T-cell (primary cell): ENCODE measurements around the gene OSR1. TPM values are rescaled to one million over a fixed set of nuclear protein-coding genes. Genes with fewer than 3 reads are reported as not detected.

Experiments used
- ATAC-seq, 4 experiments: fragments of 200-7000 bp in 3 of 4; fragments of 150-1000 bp in 1 of 4; cut with Tn5 transposase; replicated peaks in 1 of 4; 1 replicate in 3 of 4; 2 replicates in 1 of 4; pipeline ENCODE4 v1.10.0; 2021; ENCODE audit warnings: moderate library complexity in 3 of 4, mild to moderate bottlenecking in 2 of 4, moderate number of reproducible peaks in 1 of 4
- CTCF ChIA-PET, 2 donors: fragments of 300-600 bp; sonication (Branson Sonifier 250); formaldehyde crosslinking; loops; one replicate each; lab custom pipeline; 2022; ENCODE audit warnings: antibody characterized with exemption in 2 of 2; lab: Charles Lee
- POLR2A ChIA-PET, 2 donors: fragments of 300-600 bp; sonication (Branson Sonifier 250); formaldehyde crosslinking; loops; one replicate each; lab custom pipeline; 2022; ENCODE audit warnings: antibody characterized with exemption in 2 of 2; lab: Charles Lee
- DNase-seq, 35 experiments: peaks; one replicate each; pipeline versions ENCODE4 v3.0.0 to v3.0.0-alpha.2; 2013 to 2023
- H3K27ac ChIP-seq: one replicate; pipeline ENCODE4 v1.5.1; 2013; ENCODE audit warnings: low read length
- H3K27me3 ChIP-seq, 2 experiments: replicated peaks in 1 of 2; 1 replicate in 1 of 2; 2 replicates in 1 of 2; pipeline versions ENCODE4 v1.6.1 to v1.7.0; 2013; ENCODE audit warnings: low read length in 1 of 2, mixed read lengths in 1 of 2; ENCODE audit not compliant: control insufficient read depth in 2 of 2, insufficient read depth in 2 of 2; ENCODE audit errors: extremely low read depth in 1 of 2
- H3K36me3 ChIP-seq, 2 donors: 1 replicate in 1 of 2; 2 replicates in 1 of 2; pipeline versions ENCODE4 v1.6.1 to v1.7.0; 2013; ENCODE audit warnings: low read length in 1 of 2; ENCODE audit not compliant: control insufficient read depth in 2 of 2, insufficient read depth in 1 of 2; ENCODE audit errors: extremely low read depth in 1 of 2
- H3K4me1 ChIP-seq, 2 experiments: 1 replicate in 1 of 2; 2 replicates in 1 of 2; pipeline versions ENCODE4 v1.6.1 to v1.7.0; 2013; ENCODE audit warnings: low read length in 2 of 2, mixed read lengths in 1 of 2; ENCODE audit not compliant: insufficient read depth in 2 of 2, control insufficient read depth in 1 of 2; ENCODE audit errors: extremely low read depth in 1 of 2
- H3K4me3 ChIP-seq, 2 donors: 1 replicate in 1 of 2; 2 replicates in 1 of 2; pipeline versions ENCODE4 v1.5.1 to v1.7.0; 2013; ENCODE audit warnings: mild to moderate bottlenecking in 2 of 2, low read length in 1 of 2, moderate library complexity in 1 of 2; ENCODE audit not compliant: control insufficient read depth in 1 of 2; ENCODE audit errors: extremely low read depth in 1 of 2
- H3K9me3 ChIP-seq: 2 replicates; pipeline ENCODE4 v1.7.0; 2013
- H3K27ac Mint-ChIP-seq, 2 donors: one replicate each; pipeline ENCODE4 v1.8.0; 2020 to 2021; ENCODE audit warnings: mild to moderate bottlenecking in 2 of 2, mixed read lengths in 2 of 2
- H3K27me3 Mint-ChIP-seq, 2 donors: one replicate each; pipeline ENCODE4 v1.8.0; 2021 to 2022; ENCODE audit warnings: mixed read lengths in 2 of 2
- H3K36me3 Mint-ChIP-seq: one replicate; pipeline ENCODE4 v1.8.0; 2021; ENCODE audit warnings: mixed read lengths
- H3K4me1 Mint-ChIP-seq, 3 donors: one replicate each; pipeline ENCODE4 v1.8.0; 2020 to 2022; ENCODE audit warnings: mixed read lengths in 3 of 3, mild to moderate bottlenecking in 1 of 3
- H3K4me3 Mint-ChIP-seq, 3 donors: one replicate each; pipeline ENCODE4 v1.8.0; 2020 to 2022; ENCODE audit warnings: mild to moderate bottlenecking in 3 of 3, mixed read lengths in 3 of 3, moderate library complexity in 3 of 3
- H3K9me3 Mint-ChIP-seq, 3 donors: one replicate each; pipeline ENCODE4 v1.8.0; 2020 to 2022; ENCODE audit warnings: mixed read lengths in 3 of 3
- WGBS: methylation state at CpG from one replicate; pipeline ENCODE4 v1.1.5; 2013; ENCODE audit warnings: missing lambda C conversion rate; ENCODE audit not compliant: insufficient coverage; 5-methylcytosine and 5-hydroxymethylcytosine counted together
- total RNA-seq, 35 experiments: library from RNA in 6 of 35; stranded (reverse) in 6 of 35; fragments of 120-200 nt in 1 of 35; gene quantifications; one replicate each; pipeline versions ENCODE4 v1.2.1 to v1.2.4 and lab custom pipeline; 2013 to 2026

OSR1 gene
- total RNA-seq, 5 donors from 2014 or later (not counting 1 experiment from before 2014, with no cell fraction given): not detected

DNA sequence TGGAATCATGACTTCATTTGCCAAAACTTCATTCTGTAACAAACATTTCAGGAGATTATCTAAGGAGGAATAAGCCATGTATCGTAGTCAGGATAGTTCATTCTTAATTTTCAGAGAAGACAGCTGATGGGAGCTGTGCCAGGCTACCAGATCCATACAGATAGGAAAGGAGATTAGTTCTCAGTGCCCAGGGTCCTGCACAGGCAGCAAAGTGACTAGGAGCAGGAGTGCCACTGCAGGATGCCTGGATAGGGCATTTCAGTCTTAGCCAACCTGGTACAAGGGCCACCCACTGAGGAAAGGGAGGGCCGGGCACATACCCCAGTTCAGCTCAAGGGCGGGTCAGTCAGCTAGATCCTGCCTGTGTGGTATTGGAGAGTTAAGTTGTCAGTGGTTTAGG, 6.7 kb upstream of the OSR1 start:
- no peak for DNase-seq
- Mint-ChIP-seq H3K4me3 (no peak overlapping the region), H3K27ac (no peak overlapping the region), H3K4me1 (peaks cover 31 to 42% (median 36%) of the 10 kb centered on the region in 3 donors), H3K36me3 (no peaks in the 10 kb centered on the region), H3K27me3 (peaks cover 6 to 29% of the 10 kb centered on the region in 2 donors), H3K9me3 (no peaks in the 10 kb centered on the region)
- ATAC-seq: no peak
- Histone ChIP-seq H3K4me3 (no peak overlapping the region), H3K27ac (no peak overlapping the region), H3K27me3 (peaks cover 13 to 26% of the 10 kb centered on the region in 2 experiments), H3K4me1 (peaks cover 13 to 25% of the 10 kb centered on the region in 2 experiments), H3K9me3 (no peaks in the 10 kb centered on the region), H3K36me3 (no peaks in the 10 kb centered on the region)
- ChIA-PET CTCF (no interaction called here), POLR2A (no interaction called here)
- WGBS: 79% methylated on average over 2 of the region's 3 CpGs

DNA sequence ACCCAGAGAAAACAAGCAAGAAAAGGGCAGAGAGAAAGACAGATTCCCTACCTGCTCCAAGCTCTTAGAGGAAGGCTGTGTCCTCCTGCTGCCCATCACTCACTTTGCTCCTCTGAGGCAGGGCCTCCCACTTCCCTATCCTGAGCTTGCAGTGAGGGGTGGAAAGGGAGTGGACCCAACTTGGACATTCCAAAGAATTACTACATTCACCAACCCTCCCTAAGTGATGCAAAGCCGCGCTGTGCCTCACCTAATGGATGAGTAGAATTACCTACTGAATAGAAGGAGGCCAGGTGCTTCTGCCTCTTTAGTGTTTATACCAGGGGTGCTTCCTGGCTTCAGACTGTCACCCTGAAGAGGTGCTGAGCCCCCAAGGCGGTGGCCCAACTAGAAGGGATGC, 5.6 kb upstream of the OSR1 start:
- Mint-ChIP-seq H3K27ac (no peak overlapping the region), H3K36me3 (no peaks in the 10 kb centered on the region), H3K27me3 (peaks cover 9 to 40% of the 10 kb centered on the region in 2 donors), H3K9me3 (no peaks in the 10 kb centered on the region), H3K4me1 (peaks cover 32 to 42% (median 38%) of the 10 kb centered on the region in 3 donors), H3K4me3 (peak overlapping the region; percentile 90 to 93 (median 91))
- no peak for DNase-seq
- Histone ChIP-seq H3K36me3 (no peaks in the 10 kb centered on the region), H3K4me3 (no peak overlapping the region), H3K4me1 (peaks cover 13 to 29% of the 10 kb centered on the region in 2 experiments), H3K27ac (no peak overlapping the region), H3K9me3 (no peaks in the 10 kb centered on the region), H3K27me3 (peaks cover 23 to 37% of the 10 kb centered on the region in 2 experiments)
- WGBS: no CpG with 5 or more reads among the region's 3 CpGs
- CTCF ChIA-PET: interaction anchor here in 1 of 2 donors (0.6 kb wide), 1 partner anchor 536 kb away, joined by 3 read pairs; no protein-coding TSS in a partner anchor
- POLR2A ChIA-PET: interaction anchor here in 1 of 2 donors (0.7 kb wide), 1 partner anchor 19 kb away, joined by 3 read pairs; no protein-coding TSS in a partner anchor
- no peak for ATAC-seq

DNA sequence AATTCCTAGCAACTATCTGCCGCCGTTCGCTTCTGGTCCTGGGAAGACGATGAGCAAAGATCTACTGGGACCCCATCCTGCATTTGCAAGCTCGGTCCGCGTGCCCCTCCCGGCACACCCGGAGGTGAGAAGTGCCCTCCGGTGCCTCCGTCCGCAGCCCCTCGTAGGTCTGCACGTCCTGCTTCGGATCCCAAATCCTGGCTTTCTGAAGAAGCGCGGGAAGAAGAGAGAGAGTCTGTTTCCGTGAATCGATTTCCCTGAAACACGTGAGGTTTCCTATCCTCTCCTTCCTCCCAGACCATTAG, 5.0 kb upstream of the OSR1 start:
- H3K27me3 ChIP-seq: peaks cover 21 to 43% of the 10 kb centered on the region in 2 experiments
- Mint-ChIP-seq H3K36me3 (no peaks in the 10 kb centered on the region), H3K4me3 (peak overlapping the region; percentile 90 to 93 (median 91)), H3K9me3 (no peaks in the 10 kb centered on the region), H3K4me1 (peaks cover 35 to 46% (median 42%) of the 10 kb centered on the region in 3 donors), H3K27ac (peak overlapping the region; percentile 4 to 8), H3K27me3 (peaks cover 9 to 44% of the 10 kb centered on the region in 2 donors)
- ATAC-seq: no peak
- peak overlapping the region; percentile 71 to 80 for H3K4me3 ChIP-seq
- peaks cover 13 to 34% of the 10 kb centered on the region in 2 experiments for H3K4me1 ChIP-seq
- POLR2A ChIA-PET: interaction anchor here in 1 of 2 donors (0.6 to 0.7 kb wide), 2 partner anchors 19 to 807 kb away, joined by 3 read pairs; no protein-coding TSS in a partner anchor
- DNase-seq: no peak
- H3K36me3 ChIP-seq: no peaks in the 10 kb centered on the region
- WGBS: 7% methylated on average over 17 of the region's 20 CpGs
- H3K9me3 ChIP-seq: no peaks in the 10 kb centered on the region
- CTCF ChIA-PET: no interaction called here
- H3K27ac ChIP-seq: peak overlapping the region; percentile 19

DNA sequence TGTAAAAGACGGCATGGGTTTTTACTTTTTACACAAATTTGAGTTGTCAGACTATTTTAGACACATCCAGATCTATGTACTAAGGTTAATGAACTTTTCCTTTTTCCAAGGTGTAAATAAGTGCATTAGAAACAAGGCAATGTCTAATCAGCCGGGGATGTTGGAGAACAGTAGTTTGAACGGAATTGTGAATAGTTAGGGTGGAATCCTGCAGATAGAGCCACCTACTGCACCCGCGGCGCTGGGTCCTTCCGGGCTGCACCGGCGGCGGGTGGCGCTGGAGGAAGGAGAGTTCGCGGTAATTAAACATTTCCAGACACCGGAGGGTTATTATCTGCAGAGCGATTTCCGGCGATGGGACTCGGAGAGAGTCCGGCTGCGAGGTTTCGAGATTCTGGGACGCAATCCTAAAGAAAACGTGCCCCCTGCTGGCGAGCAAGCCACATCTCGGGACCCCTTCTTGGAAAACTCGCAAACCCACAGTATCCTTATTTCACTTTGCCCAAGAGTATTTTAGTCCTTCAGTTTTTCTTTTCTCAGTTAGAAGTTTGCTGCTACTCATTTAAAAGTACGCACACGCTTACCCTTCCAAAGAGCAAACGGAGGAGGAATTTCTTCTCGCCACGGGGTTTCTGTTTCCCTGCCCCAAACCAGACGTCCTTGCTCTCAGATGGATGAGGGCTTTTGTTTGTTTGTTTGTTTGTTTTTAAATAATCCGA, 4.5 kb upstream of the OSR1 start:
- Mint-ChIP-seq H3K9me3 (no peaks in the 10 kb centered on the region), H3K36me3 (no peaks in the 10 kb centered on the region), H3K4me1 (peaks cover 38 to 48% (median 44%) of the 10 kb centered on the region in 3 donors), H3K27ac (peak overlapping the region in 1 of 2 donors; percentile 71), H3K4me3 (peak overlapping the region; percentile 90 to 93 (median 91)), H3K27me3 (peaks cover 11 to 47% of the 10 kb centered on the region in 2 donors)
- DNase-seq: peak in 7 of 35 experiments; percentile 31 to 67 (median 40)
- H3K27ac ChIP-seq: peak overlapping the region; percentile 19
- peaks cover 21 to 48% of the 10 kb centered on the region in 2 experiments for H3K27me3 ChIP-seq
- H3K9me3 ChIP-seq: no peaks in the 10 kb centered on the region
- CTCF ChIA-PET: no interaction called here
- POLR2A ChIA-PET: interaction anchor here in 1 of 2 donors (0.6 kb wide), 1 partner anchor 806 kb away, joined by 3 read pairs; no protein-coding TSS in a partner anchor
- peaks cover 13 to 39% of the 10 kb centered on the region in 2 experiments for H3K4me1 ChIP-seq
- under 1% methylated on average over 21 of the region's 33 CpGs for WGBS
- ATAC-seq: peak; percentile 32 to 60 (median 53)
- peak overlapping the region; percentile 71 to 80 for H3K4me3 ChIP-seq
- H3K36me3 ChIP-seq: no peaks in the 10 kb centered on the region

DNA sequence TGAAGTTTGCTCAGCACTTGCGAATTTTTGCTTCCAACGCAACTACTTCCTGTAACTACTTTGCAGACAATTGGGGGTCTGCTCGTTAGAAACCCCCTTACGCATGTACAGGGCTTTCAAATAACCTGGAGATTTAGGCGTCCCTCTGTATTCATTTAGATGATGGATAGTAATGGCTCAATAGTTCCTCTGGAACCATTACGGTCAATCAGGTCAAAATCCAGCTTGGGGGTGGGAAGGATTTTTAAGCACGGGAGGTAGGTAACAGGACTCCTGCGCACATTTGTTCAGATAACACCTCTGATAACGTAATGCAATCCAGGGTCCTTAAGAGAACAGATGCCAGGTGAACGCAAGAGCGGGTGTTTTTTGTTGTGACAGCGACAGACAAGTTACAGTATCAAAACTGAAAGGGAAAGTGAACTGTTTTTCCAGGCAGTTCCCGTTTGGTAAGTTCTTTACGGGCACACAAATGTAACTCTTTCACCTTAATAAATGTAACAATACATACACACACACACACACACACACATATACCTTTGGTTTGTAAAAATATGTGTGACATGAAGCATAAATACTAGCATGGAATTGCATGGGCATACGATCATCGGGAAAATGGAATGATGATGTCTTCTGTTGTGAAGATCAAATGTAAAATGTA, 3.8 kb upstream of the OSR1 start:
- Histone ChIP-seq H3K9me3 (no peaks in the 10 kb centered on the region), H3K27me3 (peaks cover 24 to 55% of the 10 kb centered on the region in 2 experiments), H3K27ac (no peak overlapping the region), H3K4me1 (peaks cover 13 to 46% of the 10 kb centered on the region in 2 experiments), H3K4me3 (peak overlapping the region; percentile 71 to 80), H3K36me3 (no peaks in the 10 kb centered on the region)
- ChIA-PET POLR2A (no interaction called here), CTCF (interaction anchor here in 1 of 2 donors (0.7 kb wide), 1 partner anchor 46 kb away, joined by 4 read pairs; no protein-coding TSS in a partner anchor)
- whole genome bisulfite sequencing: no CpG with 5 or more reads among the region's 16 CpGs
- H3K4me1 Mint-ChIP-seq: peaks cover 45 to 55% (median 51%) of the 10 kb centered on the region in 3 donors
- ATAC-seq: peak in 1 of 4 experiments; percentile 57
- H3K27me3 Mint-ChIP-seq: peaks cover 18 to 54% of the 10 kb centered on the region in 2 donors
- H3K27ac Mint-ChIP-seq: peak overlapping the region; percentile 58 to 71
- H3K4me3 Mint-ChIP-seq: peak overlapping the region; percentile 90 to 93 (median 91)
- DNase-seq: peak in 3 of 35 experiments; percentile 21 to 71 (median 22)
- H3K9me3 Mint-ChIP-seq: no peaks in the 10 kb centered on the region
- H3K36me3 Mint-ChIP-seq: no peaks in the 10 kb centered on the region
